Measurements from ENCODE around the gene AMIGO1.

Gene AMIGO1

GRCh38 chr1:109546311-109547109 lies 37.0 kb upstream of the AMIGO1 start:
- H3K9me3 Mint-ChIP-seq: no peaks in the 10 kb centered on the region
- H3K27ac Mint-ChIP-seq: peak overlapping the region; percentile 18
- DNase-seq: peak; percentile 91
- TF ChIP-seq, protein P1, sequence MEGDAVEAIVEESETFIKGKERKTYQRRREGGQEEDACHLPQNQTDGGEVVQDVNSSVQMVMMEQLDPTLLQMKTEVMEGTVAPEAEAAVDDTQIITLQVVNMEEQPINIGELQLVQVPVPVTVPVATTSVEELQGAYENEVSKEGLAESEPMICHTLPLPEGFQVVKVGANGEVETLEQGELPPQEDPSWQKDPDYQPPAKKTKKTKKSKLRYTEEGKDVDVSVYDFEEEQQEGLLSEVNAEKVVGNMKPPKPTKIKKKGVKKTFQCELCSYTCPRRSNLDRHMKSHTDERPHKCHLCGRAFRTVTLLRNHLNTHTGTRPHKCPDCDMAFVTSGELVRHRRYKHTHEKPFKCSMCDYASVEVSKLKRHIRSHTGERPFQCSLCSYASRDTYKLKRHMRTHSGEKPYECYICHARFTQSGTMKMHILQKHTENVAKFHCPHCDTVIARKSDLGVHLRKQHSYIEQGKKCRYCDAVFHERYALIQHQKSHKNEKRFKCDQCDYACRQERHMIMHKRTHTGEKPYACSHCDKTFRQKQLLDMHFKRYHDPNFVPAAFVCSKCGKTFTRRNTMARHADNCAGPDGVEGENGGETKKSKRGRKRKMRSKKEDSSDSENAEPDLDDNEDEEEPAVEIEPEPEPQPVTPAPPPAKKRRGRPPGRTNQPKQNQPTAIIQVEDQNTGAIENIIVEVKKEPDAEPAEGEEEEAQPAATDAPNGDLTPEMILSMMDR (IDR thresholded peaks at IDR 0.05): peak; percentile 87
- H3K4me1 Mint-ChIP-seq: peaks cover 41% of the 10 kb centered on the region
- H3K27me3 Mint-ChIP-seq (ENCODE audit: low read depth, poor library complexity): peaks cover 22% of the 10 kb centered on the region
- peaks cover 2% of the 10 kb centered on the region for H3K36me3 Mint-ChIP-seq (ENCODE audit: low read depth)
- H3K4me3 Mint-ChIP-seq: peak overlapping the region; percentile 96

DNA sequence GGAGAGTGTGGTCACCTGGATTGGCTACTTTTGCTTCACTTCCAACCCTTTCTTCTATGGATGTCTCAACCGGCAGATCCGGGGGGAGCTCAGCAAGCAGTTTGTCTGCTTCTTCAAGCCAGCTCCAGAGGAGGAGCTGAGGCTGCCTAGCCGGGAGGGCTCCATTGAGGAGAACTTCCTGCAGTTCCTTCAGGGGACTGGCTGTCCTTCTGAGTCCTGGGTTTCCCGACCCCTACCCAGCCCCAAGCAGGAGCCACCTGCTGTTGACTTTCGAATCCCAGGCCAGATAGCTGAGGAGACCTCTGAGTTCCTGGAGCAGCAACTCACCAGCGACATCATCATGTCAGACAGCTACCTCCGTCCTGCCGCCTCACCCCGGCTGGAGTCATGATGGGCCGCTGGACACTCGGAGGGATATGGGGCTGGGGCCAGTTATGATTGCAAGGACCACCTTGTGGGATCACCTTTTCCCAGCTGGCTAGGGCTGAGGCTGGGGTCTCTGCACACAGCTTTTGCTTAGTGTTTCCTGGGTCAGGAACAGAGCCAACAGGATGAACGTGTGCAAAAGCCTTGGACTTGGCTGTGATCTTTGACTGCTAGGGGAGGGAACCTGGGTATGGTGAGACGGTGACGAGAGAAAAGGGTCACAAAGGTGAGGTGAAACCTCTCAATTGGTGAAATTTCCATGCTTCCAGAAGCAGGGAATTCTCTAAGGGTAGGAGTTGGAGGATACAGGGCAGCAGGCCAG lies 34.6 kb upstream of the AMIGO1 start:
- H3K4me1 Mint-ChIP-seq: peaks cover 35% of the 10 kb centered on the region
- no peaks in the 10 kb centered on the region for H3K9me3 Mint-ChIP-seq
- H3K27ac Mint-ChIP-seq: no peak overlapping the region
- TF ChIP-seq, protein P1 (IDR thresholded peaks at IDR 0.05): no peak
- no peak for DNase-seq
- no peak overlapping the region for H3K4me3 Mint-ChIP-seq
- peaks cover 38% of the 10 kb centered on the region for H3K27me3 Mint-ChIP-seq (ENCODE audit: low read depth, poor library complexity)
- no peaks in the 10 kb centered on the region for H3K36me3 Mint-ChIP-seq (ENCODE audit: low read depth)

GRCh38 chr1:109543283-109543987 lies 33.9 kb upstream of the AMIGO1 start:
- Mint-ChIP-seq H3K27me3 (ENCODE audit: low read depth, poor library complexity) (peaks cover 43% of the 10 kb centered on the region), H3K4me3 (no peak overlapping the region), H3K36me3 (ENCODE audit: low read depth) (no peaks in the 10 kb centered on the region), H3K4me1 (peaks cover 30% of the 10 kb centered on the region), H3K9me3 (no peaks in the 10 kb centered on the region), H3K27ac (no peak overlapping the region)
- DNase-seq: no peak
- TF ChIP-seq, protein P1 (IDR thresholded peaks at IDR 0.05): no peak

DNA sequence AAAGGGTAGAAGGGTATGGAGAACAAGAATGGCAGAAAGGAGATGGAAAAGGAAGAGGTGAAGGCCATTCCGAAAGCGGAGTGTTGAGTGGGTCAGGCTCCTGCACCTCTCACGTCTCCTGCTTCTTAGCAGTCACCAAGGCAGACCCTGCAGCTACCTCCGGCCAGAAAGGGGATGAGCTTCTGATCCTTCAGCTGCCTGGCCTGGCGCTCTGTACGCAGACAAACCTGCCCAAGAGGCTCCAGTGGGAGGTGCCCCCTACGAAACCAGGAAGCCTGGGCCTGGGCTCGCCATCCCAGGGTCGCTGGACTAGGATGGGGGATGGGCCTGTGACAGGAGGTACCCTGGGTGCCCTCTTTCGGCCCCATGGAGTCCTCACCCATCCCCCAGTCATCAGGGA lies 33.1 kb upstream of the AMIGO1 start:
- Mint-ChIP-seq H3K27me3 (ENCODE audit: low read depth, poor library complexity) (peaks cover 46% of the 10 kb centered on the region), H3K4me3 (no peak overlapping the region), H3K27ac (no peak overlapping the region), H3K4me1 (peaks cover 28% of the 10 kb centered on the region), H3K9me3 (no peaks in the 10 kb centered on the region), H3K36me3 (ENCODE audit: low read depth) (no peaks in the 10 kb centered on the region)
- TF ChIP-seq, protein P1 (IDR thresholded peaks at IDR 0.05): no peak
- no peak for DNase-seq

DNA sequence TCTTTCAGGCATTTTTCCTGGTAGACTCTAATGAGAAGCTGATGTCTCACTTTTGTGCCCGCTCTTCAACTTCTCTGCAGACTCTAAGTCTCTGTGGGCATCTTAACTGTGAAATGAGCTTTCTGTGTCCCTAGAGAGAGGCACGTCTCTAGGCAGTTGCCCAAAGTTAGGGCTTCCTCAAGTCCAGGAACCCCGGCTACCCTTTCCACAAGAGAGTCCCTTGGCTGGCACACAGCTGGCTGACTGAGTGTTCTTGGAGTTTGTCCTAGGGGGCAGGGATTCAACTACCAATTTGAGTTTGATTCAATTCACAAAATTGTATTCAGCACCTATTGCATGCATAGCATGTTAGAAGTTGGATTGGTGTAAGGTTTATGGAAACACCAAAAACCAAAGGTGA lies 31.6 kb upstream of the AMIGO1 start:
- peaks cover 13% of the 10 kb centered on the region for H3K4me1 Mint-ChIP-seq
- no peak overlapping the region for H3K27ac Mint-ChIP-seq
- peaks cover 46% of the 10 kb centered on the region for H3K27me3 Mint-ChIP-seq (ENCODE audit: low read depth, poor library complexity)
- DNase-seq: no peak
- no peaks in the 10 kb centered on the region for H3K36me3 Mint-ChIP-seq (ENCODE audit: low read depth)
- H3K4me3 Mint-ChIP-seq: no peak overlapping the region
- H3K9me3 Mint-ChIP-seq: no peaks in the 10 kb centered on the region
- TF ChIP-seq, protein P1 (IDR thresholded peaks at IDR 0.05): no peak
